Vagina (tissue), 2 donors: ENCODE data around the gene TBX10. TPM values are rescaled to one million over a fixed set of nuclear protein-coding genes. Genes with fewer than 3 reads are reported as not detected.

ENCODE experiments used
- DNase-seq, 2 donors: peaks; one replicate each; pipeline ENCODE4 v3.0.0-alpha.2; 2017; ENCODE audit errors: extremely low spot score in 2 of 2
- H3K27ac ChIP-seq: fragments of 200-600 bp; sonication (generic); one replicate; pipeline ENCODE4 v1.5.1; 2019
- H3K27me3 ChIP-seq: fragments of 200-600 bp; sonication (generic); one replicate; pipeline ENCODE4 v1.5.1; 2019
- H3K36me3 ChIP-seq, 2 donors: fragments of 200-600 bp; sonication (generic); one replicate each; pipeline ENCODE4 v1.5.1; 2017 to 2019
- H3K4me1 ChIP-seq: fragments of 200-600 bp; sonication (generic); one replicate; pipeline ENCODE4 v1.5.1; 2019
- H3K4me3 ChIP-seq, 2 donors: fragments of 200-600 bp; sonication (generic); 1 replicate in 1 of 2; 2 replicates in 1 of 2; pipeline ENCODE4 v1.5.1; 2016 to 2019
- H3K9me3 ChIP-seq: fragments of 200-600 bp; sonication (generic); one replicate; pipeline ENCODE4 v1.5.1; 2019
- POLR2A ChIP-seq, 2 donors: fragments of 450-650 bp; IDR thresholded peaks; one replicate each; pipeline ENCODE4 v1.6.1; 2017; ENCODE audit warnings: antibody characterized with exemption in 2 of 2, mild to moderate bottlenecking in 2 of 2, moderate library complexity in 2 of 2
- POLR2AphosphoS5 ChIP-seq, 2 donors: sonication (generic); formaldehyde crosslinking; IDR thresholded peaks; one replicate each; pipeline ENCODE4 v1.9.0; 2017; ENCODE audit warnings: antibody characterized with exemption in 2 of 2, mild to moderate bottlenecking in 2 of 2, low read depth in 1 of 2; ENCODE audit not compliant: insufficient read depth in 1 of 2
- intact Hi-C: fragments of 100-400 bp; cut with DNase I; formaldehyde crosslinking; loops from one replicate; pipeline ENCODE4 v1.15.1; 2023
- total RNA-seq: library from RNA; depleted of rRNA; stranded (reverse); fragments of >200 nt; gene quantifications from one replicate; pipeline ENCODE4 v1.2.3, GENCODE V29; 2016
- TF ChIP-seq, protein P1 (sequence below), 3 experiments: fragments of 450-650 bp in 2 of 3; fragments of 200-600 bp in 1 of 3; sonication (generic) in 1 of 3; IDR thresholded peaks; one replicate each; pipeline ENCODE4 v1.5.1; 2017 to 2019; ENCODE audit warnings: antibody characterized with exemption in 3 of 3, mild to moderate bottlenecking in 2 of 3, moderate library complexity in 2 of 3

Gene TBX10
- total RNA-seq, 1 donor from 2014 or later: not detected

DNA sequence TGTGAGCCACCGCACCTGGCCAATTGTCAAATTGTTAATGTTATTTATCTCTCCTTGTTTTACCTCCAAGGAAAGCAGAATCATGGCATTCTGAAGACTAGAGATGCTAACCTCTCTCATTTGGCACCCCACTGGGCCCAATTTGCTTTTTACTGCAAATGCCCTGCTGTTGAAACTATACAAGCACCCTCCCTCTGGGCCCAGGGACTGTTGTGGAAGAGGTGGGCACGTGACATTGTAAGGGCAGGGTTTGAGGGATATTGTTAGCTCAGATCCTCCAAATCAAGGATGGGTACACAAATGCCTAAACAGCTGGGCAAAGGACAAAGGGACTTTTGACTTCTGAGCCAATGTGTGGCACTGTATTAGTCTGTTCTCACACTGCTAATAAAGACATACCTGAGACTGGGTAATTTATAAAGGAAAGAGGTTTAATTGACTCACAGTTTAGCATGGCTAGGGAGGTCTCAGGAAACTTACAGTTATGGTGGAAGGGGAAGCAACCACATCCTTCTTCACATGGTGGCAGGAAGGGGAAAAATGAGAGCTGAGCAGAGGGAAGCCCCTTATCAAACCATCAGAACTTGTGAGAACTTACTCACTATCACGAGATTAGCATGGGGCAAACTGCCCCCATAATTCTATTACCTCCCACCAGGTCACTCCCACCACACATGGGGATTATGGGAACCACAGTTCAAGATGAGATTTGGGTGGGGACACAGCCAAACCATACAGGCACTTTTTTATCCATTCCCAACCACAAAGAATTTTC is 41.3 kb upstream of the TBX10 start:
- TF ChIP-seq POLR2AphosphoS5 (IDR thresholded peaks at IDR 0.05; ENCODE audit: insufficient read depth in 1 of 2, low read depth in 1 of 2) (no peak), POLR2A (IDR thresholded peaks at IDR 0.05) (no peak)
- TF ChIP-seq, protein P1, sequence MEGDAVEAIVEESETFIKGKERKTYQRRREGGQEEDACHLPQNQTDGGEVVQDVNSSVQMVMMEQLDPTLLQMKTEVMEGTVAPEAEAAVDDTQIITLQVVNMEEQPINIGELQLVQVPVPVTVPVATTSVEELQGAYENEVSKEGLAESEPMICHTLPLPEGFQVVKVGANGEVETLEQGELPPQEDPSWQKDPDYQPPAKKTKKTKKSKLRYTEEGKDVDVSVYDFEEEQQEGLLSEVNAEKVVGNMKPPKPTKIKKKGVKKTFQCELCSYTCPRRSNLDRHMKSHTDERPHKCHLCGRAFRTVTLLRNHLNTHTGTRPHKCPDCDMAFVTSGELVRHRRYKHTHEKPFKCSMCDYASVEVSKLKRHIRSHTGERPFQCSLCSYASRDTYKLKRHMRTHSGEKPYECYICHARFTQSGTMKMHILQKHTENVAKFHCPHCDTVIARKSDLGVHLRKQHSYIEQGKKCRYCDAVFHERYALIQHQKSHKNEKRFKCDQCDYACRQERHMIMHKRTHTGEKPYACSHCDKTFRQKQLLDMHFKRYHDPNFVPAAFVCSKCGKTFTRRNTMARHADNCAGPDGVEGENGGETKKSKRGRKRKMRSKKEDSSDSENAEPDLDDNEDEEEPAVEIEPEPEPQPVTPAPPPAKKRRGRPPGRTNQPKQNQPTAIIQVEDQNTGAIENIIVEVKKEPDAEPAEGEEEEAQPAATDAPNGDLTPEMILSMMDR (IDR thresholded peaks at IDR 0.05): no peak
- no peak for DNase-seq
- no peaks in the 10 kb centered on the region for H3K9me3 ChIP-seq
- no peak overlapping the region for H3K27ac ChIP-seq
- no peak overlapping the region for H3K4me3 ChIP-seq
- H3K4me1 ChIP-seq: peaks cover 19% of the 10 kb centered on the region
- no peaks in the 10 kb centered on the region for H3K36me3 ChIP-seq
- H3K27me3 ChIP-seq: no peaks in the 10 kb centered on the region
- intact Hi-C loops: no loop called here

DNA sequence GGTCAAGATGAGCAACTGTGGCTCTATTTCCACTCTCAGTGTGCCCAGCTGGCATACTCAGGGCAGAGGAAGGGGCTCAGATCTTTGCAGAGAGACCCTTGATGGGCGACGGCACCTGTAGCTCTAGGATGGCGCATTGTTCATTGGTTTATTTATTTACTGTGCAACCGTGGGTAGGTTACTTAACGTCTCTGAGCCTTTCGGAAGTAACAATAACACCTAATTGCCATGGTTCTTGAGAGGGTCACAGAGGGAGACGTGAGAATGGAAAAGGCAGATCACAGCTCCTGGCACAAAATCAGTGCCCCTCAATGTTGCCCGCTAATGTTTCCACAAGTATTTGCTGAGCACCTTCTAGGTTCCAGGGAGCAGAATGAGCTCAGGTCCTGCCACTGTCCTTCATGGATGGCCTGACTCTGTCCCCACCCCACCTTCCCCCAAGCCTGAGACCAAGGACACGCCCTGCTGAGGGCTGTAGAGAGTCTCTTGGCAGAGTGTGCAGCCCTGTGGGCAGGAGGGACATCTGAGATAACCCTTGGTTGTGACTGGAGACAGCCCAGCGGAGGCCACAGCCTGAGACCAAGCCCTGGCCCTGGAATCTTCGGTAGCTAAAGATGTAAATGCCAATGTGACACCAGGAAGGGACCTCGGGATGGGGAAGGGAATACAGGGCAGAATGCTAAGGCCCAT is 35.6 kb upstream of the TBX10 start:
- Histone ChIP-seq H3K4me1 (no peaks in the 10 kb centered on the region), H3K36me3 (no peaks in the 10 kb centered on the region), H3K27me3 (no peaks in the 10 kb centered on the region), H3K9me3 (no peaks in the 10 kb centered on the region), H3K4me3 (no peak overlapping the region), H3K27ac (peak overlapping the region; percentile 30)
- TF ChIP-seq POLR2AphosphoS5 (IDR thresholded peaks at IDR 0.05; ENCODE audit: insufficient read depth in 1 of 2, low read depth in 1 of 2) (no peak), POLR2A (IDR thresholded peaks at IDR 0.05) (no peak)
- TF ChIP-seq, protein P1 (IDR thresholded peaks at IDR 0.05): no peak
- intact Hi-C loops: no loop called here
- no peak for DNase-seq

DNA sequence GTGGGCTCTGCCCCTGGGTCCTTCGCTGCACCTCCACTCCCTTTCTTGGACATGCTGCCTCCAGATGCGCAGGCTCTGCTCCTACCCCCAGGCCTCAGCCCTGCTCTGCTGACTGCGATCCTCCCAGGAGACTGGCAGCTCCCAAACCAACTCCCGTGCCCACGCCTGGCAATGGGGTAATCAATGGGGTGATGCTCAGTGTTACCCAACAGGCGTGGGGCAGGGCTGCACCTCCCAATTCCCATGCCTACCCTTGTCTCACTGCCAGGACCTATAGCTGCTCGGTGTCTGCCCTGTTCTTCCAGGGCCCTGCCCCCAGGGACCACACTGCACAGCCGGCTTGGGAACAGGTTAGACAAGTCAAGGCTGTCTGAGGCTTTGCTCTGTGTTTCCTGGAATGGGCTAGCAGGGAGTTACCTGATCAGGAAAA is 34.9 kb upstream of the TBX10 start, which contains the start of gene ALDH3B2:
ALDH3B2 (minus strand) TSS at position 182 of the 430 bp plus-strand sequence. CDS start 7,688 bp downstream, outside the sequence.
- intact Hi-C loops: no loop called here
- Histone ChIP-seq H3K9me3 (no peaks in the 10 kb centered on the region), H3K4me1 (no peaks in the 10 kb centered on the region), H3K4me3 (peak within 1 kb of the TSS in 1 of 2 donors; percentile 20), H3K27me3 (no peaks in the 10 kb centered on the region), H3K27ac (peak within 1 kb of the TSS; percentile 30), H3K36me3 (no peaks in the 10 kb centered on the region)
- TF ChIP-seq POLR2A (IDR thresholded peaks at IDR 0.05) (no peak), POLR2AphosphoS5 (IDR thresholded peaks at IDR 0.05; ENCODE audit: insufficient read depth in 1 of 2, low read depth in 1 of 2) (peak; percentile 66 to 74)
- TF ChIP-seq, protein P1 (IDR thresholded peaks at IDR 0.05): no peak
- no peak for DNase-seq

DNA sequence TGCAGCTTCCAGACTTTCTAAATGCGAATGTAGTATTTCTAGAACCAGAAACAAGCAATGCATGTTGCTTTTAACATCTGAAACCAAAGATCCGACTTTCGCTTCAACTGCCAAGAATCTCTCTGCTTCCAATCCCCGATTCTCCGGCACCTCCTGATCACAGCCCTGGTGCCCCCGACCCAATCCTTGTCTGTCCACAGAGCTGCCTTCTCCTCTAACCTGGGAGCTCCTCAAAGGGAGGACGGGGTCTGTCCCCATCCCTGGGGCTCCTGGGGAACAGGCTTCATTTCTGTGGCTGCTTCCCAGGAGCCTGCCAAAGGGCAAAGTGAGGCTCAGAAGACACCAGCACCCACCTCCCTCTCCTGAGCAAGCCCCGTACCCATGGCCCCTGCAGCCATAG is 34.3 kb upstream of the TBX10 start:
- Histone ChIP-seq H3K9me3 (no peaks in the 10 kb centered on the region), H3K27ac (no peak overlapping the region), H3K36me3 (no peaks in the 10 kb centered on the region), H3K4me1 (no peaks in the 10 kb centered on the region), H3K4me3 (peak overlapping the region in 1 of 2 donors; percentile 20), H3K27me3 (no peaks in the 10 kb centered on the region)
- TF ChIP-seq POLR2A (IDR thresholded peaks at IDR 0.05) (no peak), POLR2AphosphoS5 (IDR thresholded peaks at IDR 0.05; ENCODE audit: insufficient read depth in 1 of 2, low read depth in 1 of 2) (no peak)
- TF ChIP-seq, protein P1 (IDR thresholded peaks at IDR 0.05): no peak
- intact Hi-C loops: no loop called here
- DNase-seq: no peak
